Activated T-helper 1 cell treated with Interleukin-2 at 50 U/mL for 16 hours (primary cell): ENCODE data around the gene LETM1.

Experiments used
- DNase-seq: peaks from one replicate; pipeline ENCODE4 v3.0.0-alpha.2; 2020; ENCODE audit warnings: low read depth

Gene LETM1

GRCh38 chr4:1762264-1763010, 93.5 kb downstream of the LETM1 start:
- no peak for DNase-seq
